UCSD-AML1 (cell line): Measurements from ENCODE around the gene AGO1.
"Not testable (repeated sequence)": the region's sequence is repeated elsewhere in the genome, so short reads cannot be mapped to it uniquely, and the experiment has no call there.

Experiments used
- DNase-seq: peaks from one replicate; lab custom pipeline; 2025; ENCODE audit not compliant: unreplicated experiment; lab: John Stamatoyannopoulos, UW

Gene AGO1

GRCh38 chr1:35971601-35972000 lies 88.6 kb downstream of the AGO1 start:
- no peak for DNase-seq

DNA sequence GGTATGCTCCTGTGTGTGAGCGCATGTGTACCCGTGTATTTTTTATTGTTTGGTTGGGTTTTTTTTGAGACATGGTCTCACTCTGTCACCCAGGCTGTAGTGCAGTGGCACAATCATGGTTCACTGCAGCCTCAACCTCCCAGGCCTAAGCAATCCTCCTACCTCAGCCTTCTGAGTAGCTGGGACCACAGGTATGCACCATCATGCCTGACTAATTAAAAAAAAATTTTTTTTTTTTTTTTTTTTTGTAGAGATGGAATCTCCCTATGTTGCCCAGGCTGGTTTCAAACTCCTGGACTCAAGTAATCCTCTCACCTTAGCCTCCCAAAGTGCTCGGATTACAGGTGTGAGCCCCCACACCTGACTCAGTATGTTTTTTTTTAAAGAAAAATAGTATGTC lies 89.6 kb downstream of the AGO1 start:
- DNase-seq: not testable (repeated sequence)

DNA sequence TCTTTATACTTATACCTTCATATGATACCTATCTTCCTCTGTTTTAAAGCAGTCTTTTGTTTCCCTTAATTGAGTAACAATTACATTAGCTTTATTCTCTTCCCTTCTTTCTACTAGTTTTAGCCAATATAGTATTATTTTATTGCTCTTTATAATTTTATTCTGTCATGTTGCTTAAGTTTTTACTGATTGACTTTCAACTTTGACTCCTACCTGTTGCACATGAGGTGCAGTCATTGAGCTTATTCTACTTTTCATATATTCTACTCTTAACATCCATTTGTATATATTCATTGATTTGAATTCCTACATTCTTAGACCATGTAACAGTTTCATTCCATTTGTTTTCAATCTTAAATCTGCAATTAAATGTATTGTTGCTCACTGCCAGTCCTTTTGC lies 97.1 kb downstream of the AGO1 start:
- DNase-seq: no peak
